Thyroid gland (tissue), 4 donors: Measurements from ENCODE around the gene EPHA2. TPM values are rescaled to one million over a fixed set of nuclear protein-coding genes. Genes with fewer than 3 reads are reported as not detected.

Experiments used
- DNase-seq, 2 donors: peaks; one replicate each; pipeline ENCODE4 v3.0.0-alpha.2; 2019
- H3K27ac ChIP-seq, 3 donors: fragments of 200-600 bp; sonication (generic); 1 replicate in 2 of 3; 2 replicates in 1 of 3; pipeline ENCODE4 v1.5.1; 2016 to 2019; ENCODE audit warnings: mild to moderate bottlenecking in 1 of 3, moderate library complexity in 1 of 3
- H3K27me3 ChIP-seq: fragments of 200-600 bp; sonication (generic); one replicate; pipeline ENCODE4 v1.5.1; 2019
- H3K36me3 ChIP-seq, 2 donors: fragments of 200-600 bp; sonication (generic); one replicate each; pipeline ENCODE4 v1.5.1; 2016 to 2019
- H3K4me1 ChIP-seq, 2 donors: fragments of 200-600 bp; sonication (generic); one replicate each; pipeline ENCODE4 v1.5.1; 2017 to 2019
- H3K4me3 ChIP-seq, 3 donors: fragments of 200-600 bp; sonication (generic); replicated peaks in 1 of 3; 1 replicate in 2 of 3; 2 replicates in 1 of 3; pipeline ENCODE4 v1.5.1; 2016; ENCODE audit warnings: mild to moderate bottlenecking in 1 of 3
- H3K9me3 ChIP-seq: fragments of 200-600 bp; sonication (generic); one replicate; pipeline ENCODE4 v1.5.1; 2017
- CTCF ChIP-seq, 6 experiments: fragments of 200-600 bp in 3 of 6; fragments of 450-650 bp in 3 of 6; sonication (generic) in 3 of 6; IDR thresholded peaks; one replicate each; pipeline ENCODE4 v1.5.1; 2016 to 2019; ENCODE audit warnings: antibody characterized with exemption in 6 of 6, mild to moderate bottlenecking in 2 of 6, inconsistent platforms in 1 of 6, moderate library complexity in 1 of 6
- POLR2A ChIP-seq, 2 donors: fragments of 450-650 bp; IDR thresholded peaks; one replicate each; pipeline ENCODE4 v1.6.1; 2017; ENCODE audit warnings: antibody characterized with exemption in 2 of 2, mild to moderate bottlenecking in 2 of 2, moderate library complexity in 1 of 2
- WGBS, 2 donors: methylation state at CpG; one replicate each; pipeline ENCODE4 v1.1.5; 2017; 5-methylcytosine and 5-hydroxymethylcytosine counted together
- intact Hi-C: fragments of 100-400 bp; cut with DNase I; formaldehyde crosslinking; loops from one replicate; pipeline ENCODE4 v1.15.1; 2023
- total RNA-seq, 4 donors: library from RNA; depleted of rRNA; stranded (reverse); fragments of >200 nt; gene quantifications; one replicate each; pipeline ENCODE4 v1.2.3, GENCODE V29; 2016

Gene EPHA2
- total RNA-seq, 4 donors from 2014 or later = 22.3 to 53.2 (median 29.3) TPM

GRCh38 chr1:16116002-16116401 is 39.9 kb downstream of the EPHA2 start:
- Histone ChIP-seq H3K4me1 (peaks cover 0 to 6% of the 10 kb centered on the region in 2 donors), H3K27me3 (no peaks in the 10 kb centered on the region), H3K4me3 (no peak overlapping the region), H3K36me3 (no peaks in the 10 kb centered on the region), H3K9me3 (no peaks in the 10 kb centered on the region), H3K27ac (no peak overlapping the region)
- no peak for DNase-seq
- 63 to 71% methylated on average over 9 to 12 of the region's 16 CpGs for WGBS, 2 donors
- TF ChIP-seq POLR2A (IDR thresholded peaks at IDR 0.05) (no peak), CTCF (IDR thresholded peaks at IDR 0.05) (no peak)
- intact Hi-C loops = no loop called here

- DNase-seq = no peak
- intact Hi-C loops = no loop called here
Measured at GRCh38 chr1:16115468-16115983, 40.3 kb downstream of the EPHA2 start.

GRCh38 chr1:16114527-16115467 is 41.1 kb downstream of the EPHA2 start:
- TF ChIP-seq CTCF (IDR thresholded peaks at IDR 0.05) = no peak
- TF ChIP-seq POLR2A (IDR thresholded peaks at IDR 0.05) = no peak
- intact Hi-C loops = no loop called here
- no peaks in the 10 kb centered on the region for H3K4me1 ChIP-seq

More at GRCh38 chr1:16115468-16115983, 40.3 kb downstream of the EPHA2 start:
- Histone ChIP-seq H3K36me3 (no peaks in the 10 kb centered on the region), H3K4me1 (peaks cover 0 to 2% of the 10 kb centered on the region in 2 donors), H3K27me3 (no peaks in the 10 kb centered on the region), H3K4me3 (no peak overlapping the region), H3K9me3 (no peaks in the 10 kb centered on the region), H3K27ac (no peak overlapping the region)
- WGBS, 2 donors = 65 to 72% methylated on average over 5 to 6 of the region's 6 CpGs
- TF ChIP-seq POLR2A (IDR thresholded peaks at IDR 0.05) (no peak), CTCF (IDR thresholded peaks at IDR 0.05) (no peak)

DNA sequence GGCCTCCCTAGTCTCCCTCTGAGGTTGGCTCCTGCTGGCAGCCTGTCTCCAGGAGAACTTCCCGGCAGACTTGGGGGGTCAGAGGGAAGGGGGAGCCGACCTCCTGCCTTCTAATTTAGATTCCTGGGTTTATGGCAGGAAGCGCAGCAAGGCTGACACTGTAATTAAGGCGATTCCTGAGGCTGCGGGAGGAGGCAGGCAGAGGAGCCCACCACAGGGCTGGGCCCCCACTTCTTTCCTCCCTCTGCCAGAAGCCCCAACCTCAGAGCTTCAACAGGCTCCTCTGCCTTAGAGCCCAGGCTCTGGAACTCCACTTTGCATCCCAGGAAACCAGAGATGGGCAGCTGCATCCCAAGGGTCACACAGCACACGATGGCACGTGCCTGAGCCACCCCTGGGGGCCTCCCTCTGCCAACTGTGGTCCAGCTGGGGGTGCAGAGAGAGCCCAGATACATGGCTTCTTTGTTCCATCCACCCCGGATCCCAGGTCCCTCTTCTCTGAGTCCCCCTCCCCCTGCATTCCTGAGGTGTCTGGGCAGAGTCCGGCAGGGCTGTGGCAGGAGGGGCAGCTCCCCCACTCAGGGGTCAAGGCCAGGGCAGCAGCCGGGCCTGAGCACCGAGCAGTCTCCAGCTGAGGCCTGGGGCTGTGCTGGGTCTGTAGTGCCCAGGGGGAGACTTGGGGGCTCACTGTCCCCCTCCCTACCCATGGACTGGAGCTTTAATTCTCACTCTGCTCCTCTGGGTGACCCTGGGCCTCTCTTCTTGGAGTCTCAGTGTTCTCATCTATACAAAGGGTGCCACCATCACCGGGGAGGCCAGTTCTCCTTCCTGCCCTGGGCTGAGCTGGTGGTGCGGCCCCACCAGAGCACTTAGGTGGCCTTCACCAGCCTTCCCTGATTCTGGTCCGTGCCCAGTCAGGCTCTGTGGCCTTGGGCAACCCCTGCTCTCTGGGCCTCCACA is 43.0 kb downstream of the EPHA2 start:
- no peak overlapping the region for H3K27ac ChIP-seq
- WGBS, 2 donors = 70 to 78% methylated on average over 8 to 10 of the region's 14 CpGs
- DNase-seq = no peak
- H3K4me3 ChIP-seq = no peak overlapping the region
- no peaks in the 10 kb centered on the region for H3K9me3 ChIP-seq
- TF ChIP-seq POLR2A (IDR thresholded peaks at IDR 0.05) = no peak
- TF ChIP-seq CTCF (IDR thresholded peaks at IDR 0.05) = no peak
- H3K36me3 ChIP-seq = no peaks in the 10 kb centered on the region
- intact Hi-C loops = no loop called here
- no peaks in the 10 kb centered on the region for H3K27me3 ChIP-seq
- H3K4me1 ChIP-seq = no peaks in the 10 kb centered on the region

More at GRCh38 chr1:16114527-16115467, 41.1 kb downstream of the EPHA2 start:
- no peak overlapping the region for H3K4me3 ChIP-seq
- H3K27ac ChIP-seq = no peak overlapping the region
- no peaks in the 10 kb centered on the region for H3K27me3 ChIP-seq
- no peaks in the 10 kb centered on the region for H3K9me3 ChIP-seq
- DNase-seq = no peak
- WGBS, 2 donors = 86 to 88% methylated on average over 21 to 22 of the region's 23 CpGs
- H3K36me3 ChIP-seq = no peaks in the 10 kb centered on the region
